DOHH2 (cell line): ENCODE results near the gene DEDD.

Experiments used
- CTCF ChIP-seq: fragments of 200-600 bp; sonication (generic); IDR thresholded peaks from one replicate; pipeline ENCODE4 v1.5.1; 2014; ENCODE audit warnings: antibody characterized with exemption, mild to moderate bottlenecking, low read depth, low read length; ENCODE audit not compliant: poor library complexity, severe bottlenecking
- EZH2phosphoT487 ChIP-seq: fragments of 200-600 bp; sonication (generic); IDR thresholded peaks from 2 replicates; pipeline ENCODE4 v1.6.1; 2017; ENCODE audit warnings: borderline replicate concordance, mild to moderate bottlenecking, antibody characterized with exemption, low read length, moderate library complexity, mixed read lengths

- no peak for TF ChIP-seq CTCF
- TF ChIP-seq EZH2phosphoT487, result no peak
These were observed 701 bp downstream of the DEDD start for GRCh38 chr1:161131523-161132409.
